A673 (cell line): Measurements from ENCODE around the gene ZSCAN9.

Experiments used
- EZH2 ChIP-seq: fragments of 200-600 bp; sonication (generic); IDR thresholded peaks from 2 replicates; pipeline ENCODE4 v1.6.1; 2017; ENCODE audit warnings: borderline replicate concordance, low read depth, mild to moderate bottlenecking, mixed read lengths, antibody characterized with exemption, low read length; ENCODE audit not compliant: poor library complexity, severe bottlenecking
- TF ChIP-seq, protein P1 (sequence below): fragments of 300-800, 200-600 bp; sonication (generic); conservative IDR thresholded peaks from 2 replicates; pipeline ENCODE4 v1.5.1; 2017; ENCODE audit warnings: low read depth, mild to moderate bottlenecking, antibody characterized with exemption, low read length, moderate library complexity, mixed read lengths

DNA sequence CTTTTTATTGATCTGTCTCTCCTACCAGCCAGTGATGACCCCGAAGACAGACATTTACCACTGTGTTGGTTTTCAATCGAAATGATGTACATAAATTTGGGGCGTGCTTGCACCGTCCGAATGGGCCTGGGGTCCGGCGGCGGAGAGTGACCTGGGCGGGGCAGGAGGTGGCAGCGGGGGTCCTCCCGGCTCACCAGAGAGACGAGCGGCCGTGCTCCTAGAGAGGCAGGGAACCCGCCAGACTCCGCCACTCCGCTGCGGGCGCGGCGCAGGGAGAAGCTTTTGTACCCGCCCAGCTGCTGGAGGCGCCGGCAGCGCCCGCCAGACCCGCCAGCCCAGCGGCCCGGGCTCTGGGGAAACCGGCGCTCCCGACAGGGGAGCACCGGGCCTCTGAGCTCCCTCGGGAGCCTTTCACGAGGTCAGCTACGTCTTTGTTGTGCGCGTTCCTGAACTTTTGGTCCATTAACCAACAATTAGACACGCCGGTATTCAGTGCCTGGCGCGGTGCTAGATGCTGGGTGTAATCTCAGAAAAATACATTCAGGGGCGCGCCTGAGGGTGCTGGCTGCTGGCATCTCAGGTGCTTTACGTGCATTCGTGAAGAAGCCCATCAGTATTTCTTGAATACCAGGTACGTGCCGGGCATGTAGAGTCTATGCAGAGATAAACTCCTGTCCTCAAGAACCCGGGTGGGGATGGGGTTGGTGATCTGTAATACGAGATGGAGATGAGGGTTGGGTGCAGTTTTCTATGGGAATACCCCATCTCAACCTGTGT, 56.4 kb downstream of the ZSCAN9 start, which contains the start of gene PGBD1:
- TF ChIP-seq, protein P1, sequence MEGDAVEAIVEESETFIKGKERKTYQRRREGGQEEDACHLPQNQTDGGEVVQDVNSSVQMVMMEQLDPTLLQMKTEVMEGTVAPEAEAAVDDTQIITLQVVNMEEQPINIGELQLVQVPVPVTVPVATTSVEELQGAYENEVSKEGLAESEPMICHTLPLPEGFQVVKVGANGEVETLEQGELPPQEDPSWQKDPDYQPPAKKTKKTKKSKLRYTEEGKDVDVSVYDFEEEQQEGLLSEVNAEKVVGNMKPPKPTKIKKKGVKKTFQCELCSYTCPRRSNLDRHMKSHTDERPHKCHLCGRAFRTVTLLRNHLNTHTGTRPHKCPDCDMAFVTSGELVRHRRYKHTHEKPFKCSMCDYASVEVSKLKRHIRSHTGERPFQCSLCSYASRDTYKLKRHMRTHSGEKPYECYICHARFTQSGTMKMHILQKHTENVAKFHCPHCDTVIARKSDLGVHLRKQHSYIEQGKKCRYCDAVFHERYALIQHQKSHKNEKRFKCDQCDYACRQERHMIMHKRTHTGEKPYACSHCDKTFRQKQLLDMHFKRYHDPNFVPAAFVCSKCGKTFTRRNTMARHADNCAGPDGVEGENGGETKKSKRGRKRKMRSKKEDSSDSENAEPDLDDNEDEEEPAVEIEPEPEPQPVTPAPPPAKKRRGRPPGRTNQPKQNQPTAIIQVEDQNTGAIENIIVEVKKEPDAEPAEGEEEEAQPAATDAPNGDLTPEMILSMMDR: no peak
- TF ChIP-seq EZH2: no peak
